ENCODE data around the gene GALNT9.

DNA sequence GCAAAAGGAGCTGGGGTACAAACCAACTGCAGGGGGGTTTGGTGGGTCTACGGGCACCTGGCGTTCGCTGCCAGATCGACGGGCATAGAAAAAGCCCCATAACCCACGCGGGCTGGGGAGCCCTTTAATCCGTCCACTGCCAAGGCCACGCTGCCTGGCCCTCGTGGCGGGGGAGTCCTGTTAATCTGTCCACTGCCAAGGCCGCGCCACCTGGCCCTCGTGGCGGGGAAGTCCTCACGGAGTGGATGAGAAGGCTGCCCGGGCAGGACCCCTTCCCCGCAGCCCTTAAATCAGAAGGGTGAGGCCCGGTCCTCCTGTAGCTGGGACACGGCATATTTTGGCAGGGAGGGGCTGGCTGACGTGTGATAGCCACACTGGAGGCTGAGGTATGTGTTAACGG, 99.0 kb downstream of the GALNT9 start:
- no peak for TF ChIP-seq EZH2 (IDR thresholded peaks at IDR 0.05; ENCODE audit: low read length, missing control alignments)
- TF ChIP-seq, protein P1, sequence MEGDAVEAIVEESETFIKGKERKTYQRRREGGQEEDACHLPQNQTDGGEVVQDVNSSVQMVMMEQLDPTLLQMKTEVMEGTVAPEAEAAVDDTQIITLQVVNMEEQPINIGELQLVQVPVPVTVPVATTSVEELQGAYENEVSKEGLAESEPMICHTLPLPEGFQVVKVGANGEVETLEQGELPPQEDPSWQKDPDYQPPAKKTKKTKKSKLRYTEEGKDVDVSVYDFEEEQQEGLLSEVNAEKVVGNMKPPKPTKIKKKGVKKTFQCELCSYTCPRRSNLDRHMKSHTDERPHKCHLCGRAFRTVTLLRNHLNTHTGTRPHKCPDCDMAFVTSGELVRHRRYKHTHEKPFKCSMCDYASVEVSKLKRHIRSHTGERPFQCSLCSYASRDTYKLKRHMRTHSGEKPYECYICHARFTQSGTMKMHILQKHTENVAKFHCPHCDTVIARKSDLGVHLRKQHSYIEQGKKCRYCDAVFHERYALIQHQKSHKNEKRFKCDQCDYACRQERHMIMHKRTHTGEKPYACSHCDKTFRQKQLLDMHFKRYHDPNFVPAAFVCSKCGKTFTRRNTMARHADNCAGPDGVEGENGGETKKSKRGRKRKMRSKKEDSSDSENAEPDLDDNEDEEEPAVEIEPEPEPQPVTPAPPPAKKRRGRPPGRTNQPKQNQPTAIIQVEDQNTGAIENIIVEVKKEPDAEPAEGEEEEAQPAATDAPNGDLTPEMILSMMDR (conservative IDR thresholded peaks at IDR 0.05 in 1 of 2, IDR thresholded peaks at IDR 0.05 in 1 of 2; ENCODE audit: low read depth in 1 of 2, low read length in 2 of 2), result no peak
